Calu3 (cell line): Measurements from ENCODE around the gene COIL. TPM values are rescaled to one million over a fixed set of nuclear protein-coding genes. Genes with fewer than 3 reads are reported as not detected.

Source experiments
- BruUV-seq: library from RNA; stranded (reverse); fragments of 400-500 nt; replicated peaks from 2 replicates; lab custom pipeline; 2021; lab: Mats Ljungman, UMichigan
- CTCF ChIA-PET: fragments of 300-600 bp; sonication (Branson Sonifier 250); formaldehyde crosslinking; loops from one replicate; lab custom pipeline; 2022; ENCODE audit warnings: antibody characterized with exemption; lab: Charles Lee
- DNase-seq: peaks from one replicate; pipeline ENCODE4 v3.0.0; 2022
- H3K27ac Mint-ChIP-seq: one replicate; pipeline ENCODE4 v1.8.0; 2022; ENCODE audit warnings: mixed read lengths; ENCODE audit not compliant: unreplicated experiment
- H3K27me3 Mint-ChIP-seq: one replicate; pipeline ENCODE4 v1.8.0; 2022; ENCODE audit warnings: mixed read lengths; ENCODE audit not compliant: unreplicated experiment
- H3K36me3 Mint-ChIP-seq: one replicate; pipeline ENCODE4 v1.8.0; 2022; ENCODE audit warnings: mild to moderate bottlenecking, moderate library complexity, mixed read lengths; ENCODE audit not compliant: insufficient read depth, unreplicated experiment
- H3K4me1 Mint-ChIP-seq: one replicate; pipeline ENCODE4 v1.8.0; 2022; ENCODE audit warnings: mild to moderate bottlenecking, low read depth, mixed read lengths; ENCODE audit not compliant: unreplicated experiment
- H3K4me3 Mint-ChIP-seq: one replicate; pipeline ENCODE4 v1.8.0; 2022; ENCODE audit warnings: mild to moderate bottlenecking, low read depth, moderate library complexity, mixed read lengths; ENCODE audit not compliant: unreplicated experiment
- H3K9me3 Mint-ChIP-seq: one replicate; pipeline ENCODE4 v1.8.0; 2022; ENCODE audit warnings: low read depth, mixed read lengths; ENCODE audit not compliant: unreplicated experiment
- intact Hi-C: fragments of 100-400 bp; cut with micrococcal nuclease; formaldehyde crosslinking; loops from one replicate; pipeline ENCODE4 v1.10.0; 2022; ENCODE audit not compliant: unreplicated experiment
- total RNA-seq: library from RNA; stranded (reverse); gene quantifications from 2 replicates; pipeline ENCODE4 v1.2.3, GENCODE V29; 2022
- TF ChIP-seq, protein P1 (sequence below): fragments of 200-600 bp; IDR thresholded peaks from one replicate; pipeline ENCODE4 v1.8.0; 2022; ENCODE audit warnings: antibody characterized with exemption; ENCODE audit not compliant: unreplicated experiment

Gene COIL
- total RNA-seq, 1 experiment from 2014 or later, result 13.5 TPM

- TF ChIP-seq, protein P1, sequence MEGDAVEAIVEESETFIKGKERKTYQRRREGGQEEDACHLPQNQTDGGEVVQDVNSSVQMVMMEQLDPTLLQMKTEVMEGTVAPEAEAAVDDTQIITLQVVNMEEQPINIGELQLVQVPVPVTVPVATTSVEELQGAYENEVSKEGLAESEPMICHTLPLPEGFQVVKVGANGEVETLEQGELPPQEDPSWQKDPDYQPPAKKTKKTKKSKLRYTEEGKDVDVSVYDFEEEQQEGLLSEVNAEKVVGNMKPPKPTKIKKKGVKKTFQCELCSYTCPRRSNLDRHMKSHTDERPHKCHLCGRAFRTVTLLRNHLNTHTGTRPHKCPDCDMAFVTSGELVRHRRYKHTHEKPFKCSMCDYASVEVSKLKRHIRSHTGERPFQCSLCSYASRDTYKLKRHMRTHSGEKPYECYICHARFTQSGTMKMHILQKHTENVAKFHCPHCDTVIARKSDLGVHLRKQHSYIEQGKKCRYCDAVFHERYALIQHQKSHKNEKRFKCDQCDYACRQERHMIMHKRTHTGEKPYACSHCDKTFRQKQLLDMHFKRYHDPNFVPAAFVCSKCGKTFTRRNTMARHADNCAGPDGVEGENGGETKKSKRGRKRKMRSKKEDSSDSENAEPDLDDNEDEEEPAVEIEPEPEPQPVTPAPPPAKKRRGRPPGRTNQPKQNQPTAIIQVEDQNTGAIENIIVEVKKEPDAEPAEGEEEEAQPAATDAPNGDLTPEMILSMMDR, result no peak
- H3K27me3 Mint-ChIP-seq, result no peaks in the 10 kb centered on the region
- CTCF ChIA-PET, result no interaction called here
- H3K27ac Mint-ChIP-seq, result no peak overlapping the region
- BruUV-seq, result no TSS peak
- H3K9me3 Mint-ChIP-seq, result no peaks in the 10 kb centered on the region
- DNase-seq, result no peak
- intact Hi-C loops, result no loop called here
- H3K36me3 Mint-ChIP-seq, result peaks cover 83% of the 10 kb centered on the region
- peak overlapping the region; percentile 83 for H3K4me3 Mint-ChIP-seq
- peaks cover 30% of the 10 kb centered on the region for H3K4me1 Mint-ChIP-seq
Observed at GRCh38 chr17:56910509-56911235, 50.2 kb downstream of the COIL start.

DNA sequence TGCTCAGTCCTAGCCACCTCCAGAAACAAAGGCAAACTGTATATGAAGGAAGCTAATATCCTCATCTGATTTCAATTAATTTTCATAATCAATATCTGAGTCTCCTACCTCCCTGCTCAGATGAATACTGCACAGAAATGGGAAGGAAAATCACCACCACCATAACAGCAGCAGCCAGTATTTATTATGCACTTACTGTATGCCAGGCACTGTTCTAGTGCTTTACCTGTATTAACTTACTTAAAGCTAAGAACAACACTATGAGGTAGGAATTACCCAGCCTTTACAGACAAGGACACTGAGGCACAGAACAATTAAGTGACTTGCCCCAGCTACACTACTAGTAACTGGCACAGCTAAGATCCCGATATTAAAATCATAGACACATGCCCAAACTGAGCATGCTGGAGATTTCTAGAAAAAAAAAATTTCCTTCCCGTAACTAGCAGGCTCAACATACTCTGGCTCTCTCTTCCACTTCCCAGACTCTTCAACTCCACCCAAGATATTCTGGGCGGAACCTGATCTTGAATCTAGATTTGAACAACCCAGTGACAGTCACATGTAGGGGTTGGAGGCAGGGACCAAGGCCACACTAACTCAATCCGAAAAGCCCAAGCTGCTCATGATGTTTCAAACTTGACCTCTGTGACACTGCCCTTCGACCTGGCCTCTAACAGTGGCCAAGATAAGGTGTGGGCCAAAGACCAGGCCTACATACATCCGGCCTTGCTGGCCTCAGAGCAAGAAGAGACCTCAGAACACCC is 50.9 kb downstream of the COIL start:
- no TSS peak for BruUV-seq
- TF ChIP-seq, protein P1, result no peak
- Mint-ChIP-seq H3K9me3 (no peaks in the 10 kb centered on the region), H3K27me3 (no peaks in the 10 kb centered on the region), H3K36me3 (peaks cover 79% of the 10 kb centered on the region), H3K4me1 (peaks cover 22% of the 10 kb centered on the region), H3K27ac (no peak overlapping the region), H3K4me3 (peak overlapping the region; percentile 83)
- no peak for DNase-seq
- CTCF ChIA-PET, result interaction anchor here (0.6 to 0.7 kb wide), 2 partner anchors 26 to 175 kb away, joined by 3 to 5 read pairs; no protein-coding TSS in a partner anchor
- intact Hi-C loops, result no loop called here

- intact Hi-C loops, result no loop called here
- CTCF ChIA-PET, result no interaction called here
- Mint-ChIP-seq H3K9me3 (peaks cover 4% of the 10 kb centered on the region), H3K27ac (no peak overlapping the region), H3K36me3 (peaks cover 72% of the 10 kb centered on the region), H3K27me3 (no peaks in the 10 kb centered on the region), H3K4me3 (no peak overlapping the region), H3K4me1 (peaks cover 26% of the 10 kb centered on the region)
- BruUV-seq, result no TSS peak
- DNase-seq, result no peak
- TF ChIP-seq, protein P1, result no peak
Observed at GRCh38 chr17:56908001-56908542, 52.8 kb downstream of the COIL start.

DNA sequence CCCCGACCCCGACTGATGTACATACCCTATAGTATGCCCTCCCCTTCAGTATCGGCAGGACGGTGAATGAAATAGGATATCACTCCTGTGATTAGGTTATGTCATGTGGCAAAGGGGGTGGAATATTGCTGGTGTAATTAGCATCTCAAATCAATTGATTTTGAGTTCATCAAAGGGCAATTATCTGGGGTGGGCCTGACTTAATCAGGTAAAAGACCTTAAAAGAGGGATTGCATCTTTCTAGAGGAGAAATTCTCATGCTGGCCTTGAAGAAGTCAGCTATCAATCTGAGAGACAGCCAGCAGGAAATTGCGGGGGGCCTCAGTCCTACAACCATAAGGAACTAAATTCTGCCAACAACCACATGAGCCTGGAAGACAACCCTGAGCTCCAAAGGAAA is 57.3 kb downstream of the COIL start:
- CTCF ChIA-PET, result no interaction called here
- H3K4me1 Mint-ChIP-seq, result peaks cover 24% of the 10 kb centered on the region
- H3K4me3 Mint-ChIP-seq, result no peak overlapping the region
- no TSS peak for BruUV-seq
- no peak for DNase-seq
- H3K27me3 Mint-ChIP-seq, result no peaks in the 10 kb centered on the region
- intact Hi-C loops, result no loop called here
- H3K36me3 Mint-ChIP-seq, result peaks cover 73% of the 10 kb centered on the region
- TF ChIP-seq, protein P1, result no peak
- H3K9me3 Mint-ChIP-seq, result peaks cover 4% of the 10 kb centered on the region
- no peak overlapping the region for H3K27ac Mint-ChIP-seq
